GM21786 (cell line): ENCODE data around the gene ITPR2.
"Not testable (repeated sequence)": the region's sequence is repeated elsewhere in the genome, so short reads cannot be mapped to it uniquely, and the experiment has no call there.

Experiments used
- ATAC-seq: cut with Tn5 transposase; IDR thresholded peaks from one replicate; pipeline ENCODE4 v1.9.1; 2021; ENCODE audit not compliant: unreplicated experiment

ITPR2 gene

GRCh38 chr12:26791301-26791791, 41.6 kb downstream of the ITPR2 start:
- ATAC-seq, result peak; percentile 55

- no peak for ATAC-seq
These were observed 42.4 kb downstream of the ITPR2 start for GRCh38 chr12:26790645-26790994.

- no peak for ATAC-seq
These were observed 43.0 kb downstream of the ITPR2 start for GRCh38 chr12:26789731-26790644.

- ATAC-seq, result no peak
These were observed 46.0 kb downstream of the ITPR2 start for GRCh38 chr12:26786865-26787514.

- no peak for ATAC-seq
These were observed 46.5 kb downstream of the ITPR2 start for GRCh38 chr12:26786491-26786864.

GRCh38 chr12:26783816-26784379, 49.1 kb downstream of the ITPR2 start:
- not testable (repeated sequence) for ATAC-seq

GRCh38 chr12:26783131-26783526, 49.9 kb downstream of the ITPR2 start:
- no peak for ATAC-seq

- no peak for ATAC-seq
These were observed 50.4 kb downstream of the ITPR2 start for GRCh38 chr12:26782372-26783130.

- ATAC-seq, result not testable (repeated sequence)
These were observed 52.3 kb downstream of the ITPR2 start for GRCh38 chr12:26780656-26781055.

- ATAC-seq, result not testable (repeated sequence)
These were observed 54.7 kb downstream of the ITPR2 start for GRCh38 chr12:26778173-26778775.

- ATAC-seq, result no peak
These were observed 55.8 kb downstream of the ITPR2 start for GRCh38 chr12:26777236-26777635.

GRCh38 chr12:26775991-26776390, 57.0 kb downstream of the ITPR2 start:
- not testable (repeated sequence) for ATAC-seq

- no peak for ATAC-seq
These were observed 59.5 kb downstream of the ITPR2 start for GRCh38 chr12:26773313-26774104.

GRCh38 chr12:26771861-26772260, 61.1 kb downstream of the ITPR2 start:
- no peak for ATAC-seq

GRCh38 chr12:26770239-26771070, 62.5 kb downstream of the ITPR2 start:
- ATAC-seq, result no peak

GRCh38 chr12:26769611-26770010, 63.4 kb downstream of the ITPR2 start:
- no peak for ATAC-seq

- ATAC-seq, result peak; percentile 74
These were observed 64.1 kb downstream of the ITPR2 start for GRCh38 chr12:26768611-26769603.

GRCh38 chr12:26767865-26768264, 65.1 kb downstream of the ITPR2 start:
- ATAC-seq, result no peak
